Fibroblast of mammary gland (primary cell): ENCODE measurements around the gene MROH2A.

Experiments used
- DNase-seq: peaks from one replicate; pipeline ENCODE4 v3.0.0-alpha.2; 2010; ENCODE audit warnings: low read depth
- H3K4me3 ChIP-seq: 2 replicates; pipeline ENCODE4 v1.5.1; 2011; ENCODE audit warnings: low read depth, mild to moderate bottlenecking, low read length, moderate library complexity; ENCODE audit not compliant: control insufficient read depth
- CTCF ChIP-seq: conservative IDR thresholded peaks from 2 replicates; pipeline ENCODE4 v1.5.1; 2011; ENCODE audit warnings: low read depth, low read length, inconsistent platforms; ENCODE audit not compliant: control insufficient read depth, insufficient read depth

MROH2A gene

GRCh38 chr2:233795735-233796171, 17.6 kb downstream of the MROH2A start:
- H3K4me3 ChIP-seq, result no peak overlapping the region
- TF ChIP-seq CTCF, result no peak
- DNase-seq, result no peak

GRCh38 chr2:233796254-233796653, 18.1 kb downstream of the MROH2A start:
- no peak for TF ChIP-seq CTCF
- no peak for DNase-seq
- no peak overlapping the region for H3K4me3 ChIP-seq

- TF ChIP-seq CTCF, result no peak
- H3K4me3 ChIP-seq, result no peak overlapping the region
- no peak for DNase-seq
Measured at GRCh38 chr2:233798335-233799086, 20.4 kb downstream of the MROH2A start.

GRCh38 chr2:233799087-233799665, 21.0 kb downstream of the MROH2A start:
- no peak for DNase-seq
- H3K4me3 ChIP-seq, result no peak overlapping the region
- no peak for TF ChIP-seq CTCF

GRCh38 chr2:233799716-233800115, 21.6 kb downstream of the MROH2A start:
- no peak for DNase-seq
- no peak overlapping the region for H3K4me3 ChIP-seq
- no peak for TF ChIP-seq CTCF

- H3K4me3 ChIP-seq, result no peak overlapping the region
- DNase-seq, result no peak
- no peak for TF ChIP-seq CTCF
Measured at GRCh38 chr2:233800208-233800607, 22.1 kb downstream of the MROH2A start.
